NCI-H1694 (cell line): ENCODE results near the gene FAM13A.

Experiments
- DNase-seq: peaks from one replicate; lab custom pipeline; 2025; lab: John Stamatoyannopoulos, UW

FAM13A gene

GRCh38 chr4:88841635-88842034 is 215.3 kb downstream of the FAM13A start:
- DNase-seq: no peak

GRCh38 chr4:88836216-88836615 is 220.8 kb downstream of the FAM13A start:
- DNase-seq: no peak

GRCh38 chr4:88831031-88831430 is 226.0 kb downstream of the FAM13A start:
- DNase-seq: no peak

GRCh38 chr4:88830598-88830997 is 226.4 kb downstream of the FAM13A start:
- no peak for DNase-seq

GRCh38 chr4:88828842-88829571 is 228.0 kb downstream of the FAM13A start:
- no peak for DNase-seq

- DNase-seq: no peak
These were observed 229.5 kb downstream of the FAM13A start for GRCh38 chr4:88827442-88827841.

- DNase-seq: no peak
These were observed 230.2 kb downstream of the FAM13A start for GRCh38 chr4:88826771-88827170.

- no peak for DNase-seq
These were observed 231.1 kb downstream of the FAM13A start for GRCh38 chr4:88825931-88826330.

- no peak for DNase-seq
These were observed 233.7 kb downstream of the FAM13A start for GRCh38 chr4:88823058-88823919.

- no peak for DNase-seq
These were observed 234.8 kb downstream of the FAM13A start for GRCh38 chr4:88822034-88822789.

- DNase-seq: no peak
These were observed 235.5 kb downstream of the FAM13A start for GRCh38 chr4:88821522-88821921.

- no peak for DNase-seq
These were observed 236.1 kb downstream of the FAM13A start for GRCh38 chr4:88820698-88821415.

- DNase-seq: peak; percentile 51
These were observed 236.9 kb downstream of the FAM13A start for GRCh38 chr4:88819818-88820697.

GRCh38 chr4:88818631-88819470 is 238.1 kb downstream of the FAM13A start:
- peak; percentile 42 for DNase-seq

- DNase-seq: no peak
These were observed 239.2 kb downstream of the FAM13A start for GRCh38 chr4:88817740-88818139.

GRCh38 chr4:88816360-88816759 is 240.6 kb downstream of the FAM13A start:
- no peak for DNase-seq

GRCh38 chr4:88814043-88814617 is 242.9 kb downstream of the FAM13A start:
- no peak for DNase-seq

GRCh38 chr4:88813013-88813412 is 244.0 kb downstream of the FAM13A start:
- no peak for DNase-seq

GRCh38 chr4:88812420-88812819 is 244.6 kb downstream of the FAM13A start:
- no peak for DNase-seq

GRCh38 chr4:88811904-88812303 is 245.1 kb downstream of the FAM13A start:
- no peak for DNase-seq
